Right cardiac atrium (tissue), 5 donors: ENCODE measurements around the gene CHN2. TPM values are rescaled to one million over a fixed set of nuclear protein-coding genes. Genes with fewer than 3 reads are reported as not detected.
"Not testable (repeated sequence)": the region's sequence is repeated elsewhere in the genome, so short reads cannot be mapped to it uniquely, and the experiment has no call there.

Experiments
- ATAC-seq, 2 donors: fragments of 200-7000 bp; cut with Tn5 transposase; one replicate each; pipeline versions ENCODE4 v1.8.0 to v1.9.1; 2020; ENCODE audit warnings: moderate library complexity in 2 of 2, mild to moderate bottlenecking in 1 of 2
- DNase-seq, 3 donors: peaks; one replicate each; pipeline ENCODE4 v3.0.0-alpha.2; 2020
- H3K27ac ChIP-seq: one replicate; pipeline ENCODE4 v1.5.1; 2013; ENCODE audit warnings: mild to moderate bottlenecking, low read length, control low read depth, moderate library complexity
- H3K27me3 ChIP-seq: one replicate; pipeline ENCODE4 v1.6.1; 2013; ENCODE audit not compliant: control insufficient read depth, insufficient read depth
- H3K4me1 ChIP-seq: one replicate; pipeline ENCODE4 v1.6.1; 2013; ENCODE audit warnings: low read length; ENCODE audit not compliant: control insufficient read depth, insufficient read depth
- H3K4me3 ChIP-seq: one replicate; pipeline ENCODE4 v1.5.1; 2013; ENCODE audit warnings: low read length, control low read depth
- H3K9me3 ChIP-seq: one replicate; pipeline ENCODE4 v1.6.1; 2013; ENCODE audit warnings: low read length; ENCODE audit not compliant: control insufficient read depth
- WGBS: extraction: QIAGEN DNeasy Blood & Tissue Kit; methylation state at CpG from one replicate; pipeline ENCODE4 v1.1.7; 2013; 5-methylcytosine and 5-hydroxymethylcytosine counted together
- intact Hi-C, 4 donors: fragments of 100-400 bp; cut with DNase I; formaldehyde crosslinking; loops; one replicate each; pipeline versions ENCODE4 v1.11.0 to v1.14.0; 2022 to 2023
- polyA plus RNA-seq: library from polyadenylated mRNA; stranded (reverse); fragments of 200-250 nt; gene quantifications from one replicate; pipeline ENCODE4 v1.2.3, GENCODE V29; 2013
- total RNA-seq, 4 donors: library from RNA; stranded (reverse); fragmentation: NEBNext Ultra II Directional; extraction: Animal tissue kit (Norgen Biotek cat#: 25700); gene quantifications; one replicate each; pipeline ENCODE4 v1.2.1, GENCODE V29; 2021
- donor health status: healthy with polysubstance abuse.
- donor health status: DM: no; HTN: yes; CAD: no.
- donor health status: DM: no; HTN: no; CAD: no.
- donor health status: DM: no; HTN: yes; CAD: no; lungs with severe emphysema.
- donor health status: DM: yes; HTN: yes; CAD: no.

The CHN2 gene
- total and polyA plus RNA-seq, 5 donors = 2.0 to 6.4 (median 4.3) TPM

- no peaks in the 10 kb centered on the region for H3K9me3 ChIP-seq
- no peak overlapping the region for H3K27ac ChIP-seq
- H3K4me1 ChIP-seq = no peaks in the 10 kb centered on the region
- no peaks in the 10 kb centered on the region for H3K27me3 ChIP-seq
- 93% methylated on average over 5 of the region's 5 CpGs for WGBS
- no peak overlapping the region for H3K4me3 ChIP-seq
- no peak for ATAC-seq
- DNase-seq = no peak
- intact Hi-C loops = no loop called here
These were observed 62.1 kb downstream of the CHN2 start for GRCh38 chr7:29256693-29257002.

DNA sequence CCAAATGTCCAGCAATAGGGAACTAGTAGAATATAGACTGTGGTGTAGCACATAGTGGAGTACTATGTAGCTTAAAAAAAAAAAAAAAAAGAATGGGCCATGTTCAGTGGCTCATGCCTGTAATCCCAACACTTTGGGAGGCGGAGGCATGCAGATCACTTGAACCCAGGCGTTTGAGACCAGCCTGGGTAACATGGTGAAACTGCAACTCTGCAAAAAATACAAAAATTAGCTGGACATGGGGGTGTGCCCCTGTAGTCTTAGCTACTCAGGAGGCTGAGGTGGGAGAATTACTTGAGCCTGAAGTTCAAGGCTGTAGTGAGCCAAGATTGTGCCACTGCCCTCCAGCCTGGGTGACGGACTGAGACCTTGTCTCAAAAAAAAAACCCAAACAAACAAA is 64.4 kb downstream of the CHN2 start:
- no peaks in the 10 kb centered on the region for H3K9me3 ChIP-seq
- DNase-seq (no peak), ATAC-seq (no peak)
- no peak overlapping the region for H3K4me3 ChIP-seq
- intact Hi-C loops = no loop called here
- 87% methylated on average over 3 of the region's 3 CpGs for WGBS
- H3K27ac ChIP-seq = no peak overlapping the region
- H3K27me3 ChIP-seq = no peaks in the 10 kb centered on the region
- H3K4me1 ChIP-seq = no peaks in the 10 kb centered on the region

- ATAC-seq (no peak), DNase-seq (no peak)
- Histone ChIP-seq H3K27ac (no peak overlapping the region), H3K4me3 (no peak overlapping the region), H3K4me1 (no peaks in the 10 kb centered on the region), H3K9me3 (no peaks in the 10 kb centered on the region), H3K27me3 (no peaks in the 10 kb centered on the region)
- intact Hi-C loops = no loop called here
- WGBS = 95% methylated on average over 2 of the region's 2 CpGs
These were observed 67.8 kb downstream of the CHN2 start for GRCh38 chr7:29262191-29262917.

GRCh38 chr7:29263601-29264207 is 69.1 kb downstream of the CHN2 start:
- H3K9me3 ChIP-seq, H3K4me3 ChIP-seq, ATAC-seq, intact Hi-C loops, H3K4me1 ChIP-seq, H3K27ac ChIP-seq, H3K27me3 ChIP-seq: not testable (repeated sequence)
- 97% methylated on average over 44 of the region's 44 CpGs for WGBS
- peak in 1 of 3 donors; percentile 40 for DNase-seq

DNA sequence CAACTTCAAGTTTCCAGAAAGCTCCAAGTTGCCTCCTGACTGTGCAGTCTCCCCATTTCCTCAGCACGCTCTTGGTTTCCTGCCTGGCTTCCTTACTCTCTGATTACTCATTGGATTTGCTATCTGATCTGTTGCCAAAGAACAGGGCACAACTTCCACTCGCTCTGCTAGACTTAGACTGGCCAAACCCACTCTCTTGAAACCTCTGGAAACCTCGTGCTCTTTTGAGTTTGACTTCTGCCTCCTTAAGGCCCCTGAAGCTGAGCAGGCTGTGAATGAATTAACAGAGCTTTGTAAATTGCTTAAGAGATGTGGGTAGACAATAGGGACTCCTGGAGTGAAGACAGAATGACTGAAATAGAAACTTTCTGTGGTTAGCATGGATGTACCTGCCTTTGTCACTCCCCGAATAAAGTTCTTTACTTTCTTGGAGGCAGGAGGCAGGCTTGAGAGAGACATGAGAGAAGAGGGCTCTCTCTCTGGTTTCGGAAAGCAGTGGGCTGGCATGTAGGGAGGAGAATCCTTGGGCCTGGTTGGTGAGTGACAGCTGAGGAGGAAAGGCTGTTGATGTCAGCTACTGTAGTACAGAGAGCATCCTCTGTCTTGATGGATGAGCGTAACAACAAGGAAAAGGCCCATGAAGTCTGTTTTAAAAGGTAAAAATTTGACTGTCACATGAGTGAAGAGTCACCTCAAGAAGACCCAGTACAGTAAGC is 70.8 kb downstream of the CHN2 start:
- DNase-seq (peak in 1 of 3 donors; percentile 22), ATAC-seq (peak; percentile 59 to 91)
- Histone ChIP-seq H3K27me3 (no peaks in the 10 kb centered on the region), H3K4me3 (no peak overlapping the region), H3K4me1 (no peaks in the 10 kb centered on the region), H3K27ac (no peak overlapping the region), H3K9me3 (no peaks in the 10 kb centered on the region)
- intact Hi-C loops = no loop called here
- WGBS = 71% methylated on average over 6 of the region's 6 CpGs

- Histone ChIP-seq H3K27ac (no peak overlapping the region), H3K4me1 (no peaks in the 10 kb centered on the region), H3K27me3 (no peaks in the 10 kb centered on the region), H3K4me3 (no peak overlapping the region), H3K9me3 (no peaks in the 10 kb centered on the region)
- DNase-seq (no peak), ATAC-seq (no peak)
- WGBS = 75% methylated on average over 1 of the region's 1 CpG
- intact Hi-C loops = no loop called here
These were observed 75.4 kb downstream of the CHN2 start for GRCh38 chr7:29269935-29270334.

GRCh38 chr7:29270594-29271318 is 76.2 kb downstream of the CHN2 start:
- DNase-seq (no peak), ATAC-seq (peak in 1 of 2 donors; percentile 36)
- no peaks in the 10 kb centered on the region for H3K9me3 ChIP-seq
- no peak overlapping the region for H3K4me3 ChIP-seq
- H3K27ac ChIP-seq = no peak overlapping the region
- intact Hi-C loops = no loop called here
- no peaks in the 10 kb centered on the region for H3K4me1 ChIP-seq
- H3K27me3 ChIP-seq = no peaks in the 10 kb centered on the region
- WGBS = 47% methylated on average over 4 of the region's 4 CpGs

GRCh38 chr7:29271319-29271658 is 76.7 kb downstream of the CHN2 start:
- Histone ChIP-seq H3K4me3 (no peak overlapping the region), H3K27me3 (no peaks in the 10 kb centered on the region), H3K9me3 (no peaks in the 10 kb centered on the region), H3K4me1 (no peaks in the 10 kb centered on the region), H3K27ac (no peak overlapping the region)
- 49% methylated on average over 4 of the region's 4 CpGs for WGBS
- intact Hi-C loops = no loop called here
- DNase-seq = no peak
- ATAC-seq = no peak

DNA sequence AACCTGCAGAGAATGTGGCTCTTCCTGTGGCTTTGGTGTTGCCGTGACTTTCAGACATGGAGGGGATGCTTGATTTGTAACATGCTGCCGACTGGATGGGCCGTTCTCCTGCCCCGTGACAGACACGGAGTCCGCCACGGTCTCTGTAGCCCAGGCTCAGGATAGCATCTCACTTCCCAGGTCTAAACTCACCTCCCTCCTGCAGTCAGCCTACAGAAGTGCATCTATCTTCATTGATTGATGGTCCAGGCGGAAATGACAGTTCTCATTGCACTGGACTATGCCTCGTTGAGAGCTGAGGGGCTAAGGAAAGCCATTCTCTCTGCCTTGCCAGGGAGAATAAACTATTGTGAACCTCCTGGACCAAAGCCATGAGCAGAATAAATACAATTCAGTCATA is 77.5 kb downstream of the CHN2 start:
- Histone ChIP-seq H3K9me3 (no peaks in the 10 kb centered on the region), H3K27ac (no peak overlapping the region), H3K27me3 (no peaks in the 10 kb centered on the region), H3K4me3 (no peak overlapping the region), H3K4me1 (no peaks in the 10 kb centered on the region)
- 93% methylated on average over 9 of the region's 9 CpGs for WGBS
- no peak for DNase-seq
- ATAC-seq = no peak
- intact Hi-C loops = no loop called here

GRCh38 chr7:29274146-29275017 is 79.8 kb downstream of the CHN2 start:
- Histone ChIP-seq H3K4me3 (no peak overlapping the region), H3K4me1 (no peaks in the 10 kb centered on the region), H3K9me3 (no peaks in the 10 kb centered on the region), H3K27me3 (no peaks in the 10 kb centered on the region), H3K27ac (no peak overlapping the region)
- intact Hi-C loops = no loop called here
- ATAC-seq = no peak
- 71% methylated on average over 11 of the region's 11 CpGs for WGBS
- DNase-seq = no peak
